ENCODE measurements around the gene AHCYL1. TPM values are rescaled to one million over a fixed set of nuclear protein-coding genes. Genes with fewer than 3 reads are reported as not detected.

AHCYL1 gene
- total RNA-seq, 1 donor from 2014 or later = 59.6 TPM

DNA sequence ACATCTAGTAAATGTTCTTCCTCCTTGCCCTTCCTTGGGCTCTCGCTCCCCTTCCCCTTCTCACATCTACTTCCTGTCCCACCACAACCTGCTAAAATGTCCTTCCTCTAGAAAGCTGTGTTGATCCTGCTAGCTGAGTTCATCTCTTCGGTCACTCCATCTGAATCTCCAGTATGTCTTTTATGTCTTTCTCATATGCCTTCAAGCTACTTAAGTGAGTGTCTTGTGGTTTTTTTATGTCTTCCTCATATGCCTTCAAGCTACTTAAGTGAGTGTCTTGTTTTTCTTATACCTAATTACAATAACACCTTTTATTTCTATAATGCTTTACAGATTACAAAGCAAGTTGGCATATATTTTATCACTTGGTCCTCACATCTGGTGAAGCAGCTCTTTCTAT, 40.0 kb upstream of the AHCYL1 start:
- peaks cover 2% of the 10 kb centered on the region for H3K36me3 Mint-ChIP-seq (ENCODE audit: low read depth)
- H3K9me3 Mint-ChIP-seq (ENCODE audit: low read depth) = no peaks in the 10 kb centered on the region
- TF ChIP-seq, protein P1, sequence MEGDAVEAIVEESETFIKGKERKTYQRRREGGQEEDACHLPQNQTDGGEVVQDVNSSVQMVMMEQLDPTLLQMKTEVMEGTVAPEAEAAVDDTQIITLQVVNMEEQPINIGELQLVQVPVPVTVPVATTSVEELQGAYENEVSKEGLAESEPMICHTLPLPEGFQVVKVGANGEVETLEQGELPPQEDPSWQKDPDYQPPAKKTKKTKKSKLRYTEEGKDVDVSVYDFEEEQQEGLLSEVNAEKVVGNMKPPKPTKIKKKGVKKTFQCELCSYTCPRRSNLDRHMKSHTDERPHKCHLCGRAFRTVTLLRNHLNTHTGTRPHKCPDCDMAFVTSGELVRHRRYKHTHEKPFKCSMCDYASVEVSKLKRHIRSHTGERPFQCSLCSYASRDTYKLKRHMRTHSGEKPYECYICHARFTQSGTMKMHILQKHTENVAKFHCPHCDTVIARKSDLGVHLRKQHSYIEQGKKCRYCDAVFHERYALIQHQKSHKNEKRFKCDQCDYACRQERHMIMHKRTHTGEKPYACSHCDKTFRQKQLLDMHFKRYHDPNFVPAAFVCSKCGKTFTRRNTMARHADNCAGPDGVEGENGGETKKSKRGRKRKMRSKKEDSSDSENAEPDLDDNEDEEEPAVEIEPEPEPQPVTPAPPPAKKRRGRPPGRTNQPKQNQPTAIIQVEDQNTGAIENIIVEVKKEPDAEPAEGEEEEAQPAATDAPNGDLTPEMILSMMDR (IDR thresholded peaks at IDR 0.05) = no peak
- H3K4me3 Mint-ChIP-seq (ENCODE audit: unreplicated experiment) = no peak overlapping the region
- no peaks in the 10 kb centered on the region for H3K4me1 Mint-ChIP-seq (ENCODE audit: low read depth)
- H3K27me3 Mint-ChIP-seq (ENCODE audit: low read depth) = no peaks in the 10 kb centered on the region
- no peak overlapping the region for H3K27ac Mint-ChIP-seq (ENCODE audit: unreplicated experiment)
- DNase-seq (ENCODE audit: low spot score) = no peak

DNA sequence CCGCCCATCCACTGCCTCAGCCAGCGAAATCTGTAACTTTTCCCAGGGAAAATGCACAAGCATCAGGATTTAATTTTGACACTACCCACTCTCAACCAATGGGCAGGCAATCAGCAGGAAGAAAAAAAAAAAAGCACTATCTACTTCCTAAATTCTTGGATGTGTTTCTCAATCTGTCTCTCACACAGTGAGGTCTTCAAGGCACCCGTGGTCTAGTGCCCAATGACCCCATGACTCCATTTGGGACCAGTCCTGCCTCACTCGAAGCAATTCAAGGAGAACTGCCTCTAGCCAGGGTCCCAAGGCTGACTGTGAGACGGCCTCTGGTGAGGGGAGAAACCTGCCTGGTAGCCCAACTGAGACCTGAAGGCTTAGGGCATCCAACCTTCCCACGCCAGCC, 38.1 kb upstream of the AHCYL1 start:
- Mint-ChIP-seq H3K27me3 (ENCODE audit: low read depth) (no peaks in the 10 kb centered on the region), H3K4me3 (ENCODE audit: unreplicated experiment) (no peak overlapping the region), H3K27ac (ENCODE audit: unreplicated experiment) (no peak overlapping the region), H3K9me3 (ENCODE audit: low read depth) (no peaks in the 10 kb centered on the region), H3K4me1 (ENCODE audit: low read depth) (peaks cover 10% of the 10 kb centered on the region), H3K36me3 (ENCODE audit: low read depth) (peaks cover 2% of the 10 kb centered on the region)
- DNase-seq (ENCODE audit: low spot score) = no peak
- TF ChIP-seq, protein P1 (IDR thresholded peaks at IDR 0.05) = no peak

DNA sequence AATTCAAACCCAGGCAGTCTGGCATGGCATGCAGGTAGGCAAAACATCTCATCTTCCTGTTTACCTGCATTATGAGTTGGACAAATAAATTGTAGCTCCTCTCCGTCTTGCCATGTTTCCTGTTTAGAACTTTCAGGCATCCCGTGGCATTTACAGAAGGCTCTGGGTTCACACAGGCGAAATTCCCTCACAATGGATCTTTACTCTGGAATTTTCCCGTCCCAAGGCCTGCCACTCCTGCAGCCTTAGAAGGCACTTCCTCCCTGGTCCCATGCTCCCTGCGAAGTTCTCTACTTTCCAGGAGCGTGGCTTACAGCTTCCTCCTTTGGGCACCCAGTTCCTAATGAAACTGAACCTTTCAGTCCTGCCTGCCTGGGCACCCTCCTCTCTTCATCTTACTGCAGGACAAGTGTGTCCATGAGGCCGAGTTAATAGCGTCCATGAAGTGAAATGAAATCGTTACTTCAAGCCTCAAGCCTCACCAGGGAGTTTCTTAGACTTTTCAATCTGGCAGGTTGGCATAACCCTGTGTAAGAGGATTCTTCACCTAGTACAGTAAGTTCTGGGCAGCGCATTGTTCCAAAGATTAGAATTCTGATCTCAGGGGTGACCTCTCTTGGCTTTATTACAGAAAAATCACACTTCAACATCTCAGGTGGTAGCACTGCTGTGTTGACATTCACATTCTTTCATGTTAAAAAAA, 36.8 kb upstream of the AHCYL1 start:
- H3K36me3 Mint-ChIP-seq (ENCODE audit: low read depth) = peaks cover 2% of the 10 kb centered on the region
- H3K27me3 Mint-ChIP-seq (ENCODE audit: low read depth) = no peaks in the 10 kb centered on the region
- no peak overlapping the region for H3K4me3 Mint-ChIP-seq (ENCODE audit: unreplicated experiment)
- no peak for DNase-seq (ENCODE audit: low spot score)
- H3K4me1 Mint-ChIP-seq (ENCODE audit: low read depth) = peaks cover 10% of the 10 kb centered on the region
- no peaks in the 10 kb centered on the region for H3K9me3 Mint-ChIP-seq (ENCODE audit: low read depth)
- TF ChIP-seq, protein P1 (IDR thresholded peaks at IDR 0.05) = no peak
- no peak overlapping the region for H3K27ac Mint-ChIP-seq (ENCODE audit: unreplicated experiment)

DNA sequence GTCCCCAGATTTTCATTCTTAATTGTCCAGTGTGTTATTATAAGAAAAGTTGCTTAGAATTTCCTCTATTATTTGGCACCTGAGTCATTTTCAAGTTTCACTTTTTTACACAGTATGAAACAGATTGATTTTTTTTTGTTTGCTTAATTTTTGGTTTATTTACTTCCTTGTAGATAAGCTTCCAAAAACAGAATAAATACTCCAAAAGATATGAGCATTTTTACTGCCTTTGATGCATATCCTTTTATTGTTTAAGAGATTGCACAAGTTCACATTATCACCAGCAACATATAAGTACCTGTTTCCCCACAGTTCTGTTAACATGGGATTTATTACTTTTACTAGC, 36.3 kb upstream of the AHCYL1 start:
- H3K27ac Mint-ChIP-seq (ENCODE audit: unreplicated experiment) = no peak overlapping the region
- no peak for DNase-seq (ENCODE audit: low spot score)

DNA sequence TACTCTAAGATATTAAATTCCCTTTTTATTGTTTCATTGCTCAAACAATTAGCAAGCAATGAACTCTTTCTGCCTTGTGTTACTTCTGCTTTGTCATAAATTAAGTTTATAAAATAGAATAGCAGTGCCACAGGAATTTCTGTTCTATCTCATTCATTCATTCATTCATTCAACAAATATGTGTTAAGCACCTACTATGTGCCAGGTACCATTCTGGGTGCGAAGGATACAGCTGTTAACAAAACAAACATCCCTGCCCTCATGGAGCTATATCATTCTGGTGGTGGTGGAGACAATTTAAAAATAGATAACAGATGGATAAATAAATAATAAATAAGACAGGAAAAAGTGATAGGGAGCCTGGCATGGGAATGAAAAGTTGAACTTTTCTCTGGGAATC, 34.5 kb upstream of the AHCYL1 start:
- no peaks in the 10 kb centered on the region for H3K27me3 Mint-ChIP-seq (ENCODE audit: low read depth)
- peaks cover 15% of the 10 kb centered on the region for H3K4me1 Mint-ChIP-seq (ENCODE audit: low read depth)
- no peaks in the 10 kb centered on the region for H3K9me3 Mint-ChIP-seq (ENCODE audit: low read depth)
- TF ChIP-seq, protein P1 (IDR thresholded peaks at IDR 0.05) = no peak
- no peak for DNase-seq (ENCODE audit: low spot score)
- no peak overlapping the region for H3K4me3 Mint-ChIP-seq (ENCODE audit: unreplicated experiment)
- peaks cover 2% of the 10 kb centered on the region for H3K36me3 Mint-ChIP-seq (ENCODE audit: low read depth)
- H3K27ac Mint-ChIP-seq (ENCODE audit: unreplicated experiment) = no peak overlapping the region

More for the DNA sequence above, 36.3 kb upstream of the AHCYL1 start:
- Mint-ChIP-seq H3K36me3 (ENCODE audit: low read depth) (peaks cover 2% of the 10 kb centered on the region), H3K4me3 (ENCODE audit: unreplicated experiment) (no peak overlapping the region), H3K4me1 (ENCODE audit: low read depth) (peaks cover 10% of the 10 kb centered on the region), H3K9me3 (ENCODE audit: low read depth) (no peaks in the 10 kb centered on the region), H3K27me3 (ENCODE audit: low read depth) (no peaks in the 10 kb centered on the region)
- TF ChIP-seq, protein P1 (IDR thresholded peaks at IDR 0.05) = no peak

All from chondrocyte (in vitro differentiated cells).